KBM-7 (cell line): ENCODE data around the gene TTLL3.

ENCODE experiments used
- DNase-seq: peaks from one replicate; pipeline ENCODE4 v3.0.0-alpha.2; 2015
- in situ Hi-C: fragments of 300-500 bp; cut with MboI; formaldehyde crosslinking; loops from 2 replicates; pipeline ENCODE4 v1.14.3; 2020; ENCODE audit warnings: low sequenced_read_pairs, low pct_unique_long_range_greater_than_20kb, mixed read lengths

TTLL3 gene

GRCh38 chr3:9780910-9781309 is 29.2 kb upstream of the TTLL3 start:
- peak; percentile 37 for DNase-seq
- in situ Hi-C loops: no loop called here

- in situ Hi-C loops: no loop called here
- DNase-seq: no peak
These were observed 28.5 kb upstream of the TTLL3 start for GRCh38 chr3:9781551-9781950.

- in situ Hi-C loops: no loop called here
- peak; percentile 30 for DNase-seq
These were observed 28.0 kb upstream of the TTLL3 start for GRCh38 chr3:9781978-9782603.

GRCh38 chr3:9782770-9783169 is 27.3 kb upstream of the TTLL3 start:
- in situ Hi-C loops: no loop called here
- DNase-seq: peak; percentile 43

GRCh38 chr3:9783954-9784353 is 26.1 kb upstream of the TTLL3 start:
- in situ Hi-C loops: no loop called here
- no peak for DNase-seq

- no peak for DNase-seq
- in situ Hi-C loops: no loop called here
These were observed 25.1 kb upstream of the TTLL3 start for GRCh38 chr3:9784965-9785364.

GRCh38 chr3:9785602-9786001 is 24.5 kb upstream of the TTLL3 start:
- DNase-seq: no peak
- in situ Hi-C loops: no loop called here

GRCh38 chr3:9786209-9786739 is 23.8 kb upstream of the TTLL3 start:
- in situ Hi-C loops: no loop called here
- peak; percentile 59 for DNase-seq

- peak; percentile 48 for DNase-seq
- in situ Hi-C loops: no loop called here
These were observed 23.0 kb upstream of the TTLL3 start for GRCh38 chr3:9786825-9787669.

- DNase-seq: no peak
- in situ Hi-C loops: no loop called here
These were observed 22.3 kb upstream of the TTLL3 start for GRCh38 chr3:9787714-9788113.

GRCh38 chr3:9791127-9791526 is 18.9 kb upstream of the TTLL3 start:
- DNase-seq: no peak
- in situ Hi-C loops: no loop called here

GRCh38 chr3:9791790-9792404 is 18.2 kb upstream of the TTLL3 start:
- in situ Hi-C loops: no loop called here
- DNase-seq: no peak

GRCh38 chr3:9792405-9793160 is 17.5 kb upstream of the TTLL3 start, which contains the start of the genes ARPC4 and TADA3:
TSS of gene ARPC4 (plus strand) at chr3:9793082. CDS start at chr3:9793122, 40 bp downstream.
TSS of gene TADA3 (minus strand) at chr3:9792473. CDS start at chr3:9791466, 1,007 bp downstream.
- in situ Hi-C loops: no loop called here
- DNase-seq: peak; percentile 97

- peak; percentile 47 for DNase-seq
These were observed 16.8 kb upstream of the TTLL3 start for GRCh38 chr3:9793161-9793781.

GRCh38 chr3:9794400-9794799 is 15.7 kb upstream of the TTLL3 start:
- in situ Hi-C loops: no loop called here
- DNase-seq: no peak

More at GRCh38 chr3:9793161-9793781, 16.8 kb upstream of the TTLL3 start:
- in situ Hi-C loops: no loop called here

- in situ Hi-C loops: no loop called here
- DNase-seq: no peak
These were observed 14.9 kb upstream of the TTLL3 start for GRCh38 chr3:9795207-9795606.

GRCh38 chr3:9797196-9797945 is 12.7 kb upstream of the TTLL3 start:
- in situ Hi-C loops: no loop called here
- no peak for DNase-seq

GRCh38 chr3:9800529-9800928 is 9.5 kb upstream of the TTLL3 start:
- in situ Hi-C loops: no loop called here
- DNase-seq: no peak
